ENCODE data around the gene XRCC3. TPM values are rescaled to one million over a fixed set of nuclear protein-coding genes. Genes with fewer than 3 reads are reported as not detected.

Gene XRCC3
- total and polyA plus RNA-seq, 2 experiments from 2014 or later: 20.4 to 72.9 TPM

DNA sequence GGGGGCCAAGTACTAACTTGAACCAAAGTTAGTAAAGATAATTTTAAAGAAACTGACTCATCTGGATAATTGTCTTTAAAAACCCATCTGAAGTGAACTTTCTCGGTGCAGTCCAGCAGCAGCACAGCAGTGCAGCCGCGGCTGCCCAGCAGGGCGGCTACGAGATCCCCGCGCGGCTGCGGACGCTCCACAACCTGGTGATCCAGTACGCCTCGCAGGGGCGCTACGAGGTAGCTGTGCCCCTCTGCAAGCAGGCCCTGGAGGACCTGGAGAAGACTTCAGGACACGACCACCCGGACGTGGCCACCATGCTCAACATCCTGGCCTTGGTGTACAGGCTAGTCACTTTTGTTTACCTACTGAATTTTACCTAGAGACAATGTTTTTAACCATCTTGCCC, 52.7 kb downstream of the XRCC3 start (continued):
- TF ChIP-seq, protein P1, sequence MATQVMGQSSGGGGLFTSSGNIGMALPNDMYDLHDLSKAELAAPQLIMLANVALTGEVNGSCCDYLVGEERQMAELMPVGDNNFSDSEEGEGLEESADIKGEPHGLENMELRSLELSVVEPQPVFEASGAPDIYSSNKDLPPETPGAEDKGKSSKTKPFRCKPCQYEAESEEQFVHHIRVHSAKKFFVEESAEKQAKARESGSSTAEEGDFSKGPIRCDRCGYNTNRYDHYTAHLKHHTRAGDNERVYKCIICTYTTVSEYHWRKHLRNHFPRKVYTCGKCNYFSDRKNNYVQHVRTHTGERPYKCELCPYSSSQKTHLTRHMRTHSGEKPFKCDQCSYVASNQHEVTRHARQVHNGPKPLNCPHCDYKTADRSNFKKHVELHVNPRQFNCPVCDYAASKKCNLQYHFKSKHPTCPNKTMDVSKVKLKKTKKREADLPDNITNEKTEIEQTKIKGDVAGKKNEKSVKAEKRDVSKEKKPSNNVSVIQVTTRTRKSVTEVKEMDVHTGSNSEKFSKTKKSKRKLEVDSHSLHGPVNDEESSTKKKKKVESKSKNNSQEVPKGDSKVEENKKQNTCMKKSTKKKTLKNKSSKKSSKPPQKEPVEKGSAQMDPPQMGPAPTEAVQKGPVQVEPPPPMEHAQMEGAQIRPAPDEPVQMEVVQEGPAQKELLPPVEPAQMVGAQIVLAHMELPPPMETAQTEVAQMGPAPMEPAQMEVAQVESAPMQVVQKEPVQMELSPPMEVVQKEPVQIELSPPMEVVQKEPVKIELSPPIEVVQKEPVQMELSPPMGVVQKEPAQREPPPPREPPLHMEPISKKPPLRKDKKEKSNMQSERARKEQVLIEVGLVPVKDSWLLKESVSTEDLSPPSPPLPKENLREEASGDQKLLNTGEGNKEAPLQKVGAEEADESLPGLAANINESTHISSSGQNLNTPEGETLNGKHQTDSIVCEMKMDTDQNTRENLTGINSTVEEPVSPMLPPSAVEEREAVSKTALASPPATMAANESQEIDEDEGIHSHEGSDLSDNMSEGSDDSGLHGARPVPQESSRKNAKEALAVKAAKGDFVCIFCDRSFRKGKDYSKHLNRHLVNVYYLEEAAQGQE (IDR thresholded peaks at IDR 0.05; ENCODE audit: unreplicated experiment): no peak
- no peak for TF ChIP-seq CREB1 (CRISPR knock-in tag; IDR thresholded peaks at IDR 0.05; ENCODE audit: low read depth)

DNA sequence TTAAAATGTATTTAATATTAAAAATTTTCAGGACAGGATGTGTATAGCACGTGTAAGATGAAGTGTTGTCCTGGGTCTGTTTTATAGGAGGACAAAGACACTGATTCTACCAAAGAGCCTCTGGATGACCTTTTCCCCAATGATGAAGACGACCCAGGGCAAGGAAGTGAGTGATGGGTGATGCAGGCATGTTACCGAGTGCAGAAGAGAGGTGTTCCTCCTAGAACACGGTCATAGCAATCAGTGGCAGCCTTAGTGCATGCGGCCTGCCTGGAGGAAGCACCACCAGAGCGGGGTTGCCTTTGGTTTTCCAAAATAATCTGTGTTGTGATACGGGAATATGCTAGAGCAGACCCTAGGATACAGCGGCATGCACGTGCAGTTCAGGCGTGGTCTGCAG, 53.2 kb downstream of the XRCC3 start:
- Histone ChIP-seq H3K4me2 (no peak overlapping the region), H2AFZ (no peak overlapping the region), H3F3A (replicated peaks; ENCODE audit: low read depth) (peaks cover 4% of the 10 kb centered on the region; the same call in 1 of the 2 replicates), H3K79me2 (replicated peaks; ENCODE audit: insufficient read depth) (peaks cover 11% of the 10 kb centered on the region), H3K4me1 (ENCODE audit: insufficient read depth) (no peaks in the 10 kb centered on the region), H3K27me3 (ENCODE audit: insufficient read depth) (no peaks in the 10 kb centered on the region), H3K36me3 (ENCODE audit: insufficient read depth) (peaks cover 31% of the 10 kb centered on the region), H3K27ac (ENCODE audit: low read depth) (no peak overlapping the region; the same call in 1 of the 2 replicates), H3K4me3 (no peak overlapping the region), H3K9me2 (ENCODE audit: insufficient read depth) (no peaks in the 10 kb centered on the region), H4K20me1 (replicated peaks; ENCODE audit: insufficient read depth) (peaks cover 23% of the 10 kb centered on the region)
- H3K4me3 Mint-ChIP-seq: no peak overlapping the region
- H3K27ac Mint-ChIP-seq: no peak overlapping the region
- H3K36me3 Mint-ChIP-seq (ENCODE audit: low read depth): peaks cover 70% of the 10 kb centered on the region
- H3K27me3 Mint-ChIP-seq (ENCODE audit: insufficient read depth, low read depth, poor library complexity): no peaks in the 10 kb centered on the region
- H3K9me3 Mint-ChIP-seq: no peaks in the 10 kb centered on the region
- DNase-seq (ENCODE audit: low spot score): no peak
- H3K4me1 Mint-ChIP-seq: no peaks in the 10 kb centered on the region
- ATAC-seq: no peak
- TF ChIP-seq, protein P2, sequence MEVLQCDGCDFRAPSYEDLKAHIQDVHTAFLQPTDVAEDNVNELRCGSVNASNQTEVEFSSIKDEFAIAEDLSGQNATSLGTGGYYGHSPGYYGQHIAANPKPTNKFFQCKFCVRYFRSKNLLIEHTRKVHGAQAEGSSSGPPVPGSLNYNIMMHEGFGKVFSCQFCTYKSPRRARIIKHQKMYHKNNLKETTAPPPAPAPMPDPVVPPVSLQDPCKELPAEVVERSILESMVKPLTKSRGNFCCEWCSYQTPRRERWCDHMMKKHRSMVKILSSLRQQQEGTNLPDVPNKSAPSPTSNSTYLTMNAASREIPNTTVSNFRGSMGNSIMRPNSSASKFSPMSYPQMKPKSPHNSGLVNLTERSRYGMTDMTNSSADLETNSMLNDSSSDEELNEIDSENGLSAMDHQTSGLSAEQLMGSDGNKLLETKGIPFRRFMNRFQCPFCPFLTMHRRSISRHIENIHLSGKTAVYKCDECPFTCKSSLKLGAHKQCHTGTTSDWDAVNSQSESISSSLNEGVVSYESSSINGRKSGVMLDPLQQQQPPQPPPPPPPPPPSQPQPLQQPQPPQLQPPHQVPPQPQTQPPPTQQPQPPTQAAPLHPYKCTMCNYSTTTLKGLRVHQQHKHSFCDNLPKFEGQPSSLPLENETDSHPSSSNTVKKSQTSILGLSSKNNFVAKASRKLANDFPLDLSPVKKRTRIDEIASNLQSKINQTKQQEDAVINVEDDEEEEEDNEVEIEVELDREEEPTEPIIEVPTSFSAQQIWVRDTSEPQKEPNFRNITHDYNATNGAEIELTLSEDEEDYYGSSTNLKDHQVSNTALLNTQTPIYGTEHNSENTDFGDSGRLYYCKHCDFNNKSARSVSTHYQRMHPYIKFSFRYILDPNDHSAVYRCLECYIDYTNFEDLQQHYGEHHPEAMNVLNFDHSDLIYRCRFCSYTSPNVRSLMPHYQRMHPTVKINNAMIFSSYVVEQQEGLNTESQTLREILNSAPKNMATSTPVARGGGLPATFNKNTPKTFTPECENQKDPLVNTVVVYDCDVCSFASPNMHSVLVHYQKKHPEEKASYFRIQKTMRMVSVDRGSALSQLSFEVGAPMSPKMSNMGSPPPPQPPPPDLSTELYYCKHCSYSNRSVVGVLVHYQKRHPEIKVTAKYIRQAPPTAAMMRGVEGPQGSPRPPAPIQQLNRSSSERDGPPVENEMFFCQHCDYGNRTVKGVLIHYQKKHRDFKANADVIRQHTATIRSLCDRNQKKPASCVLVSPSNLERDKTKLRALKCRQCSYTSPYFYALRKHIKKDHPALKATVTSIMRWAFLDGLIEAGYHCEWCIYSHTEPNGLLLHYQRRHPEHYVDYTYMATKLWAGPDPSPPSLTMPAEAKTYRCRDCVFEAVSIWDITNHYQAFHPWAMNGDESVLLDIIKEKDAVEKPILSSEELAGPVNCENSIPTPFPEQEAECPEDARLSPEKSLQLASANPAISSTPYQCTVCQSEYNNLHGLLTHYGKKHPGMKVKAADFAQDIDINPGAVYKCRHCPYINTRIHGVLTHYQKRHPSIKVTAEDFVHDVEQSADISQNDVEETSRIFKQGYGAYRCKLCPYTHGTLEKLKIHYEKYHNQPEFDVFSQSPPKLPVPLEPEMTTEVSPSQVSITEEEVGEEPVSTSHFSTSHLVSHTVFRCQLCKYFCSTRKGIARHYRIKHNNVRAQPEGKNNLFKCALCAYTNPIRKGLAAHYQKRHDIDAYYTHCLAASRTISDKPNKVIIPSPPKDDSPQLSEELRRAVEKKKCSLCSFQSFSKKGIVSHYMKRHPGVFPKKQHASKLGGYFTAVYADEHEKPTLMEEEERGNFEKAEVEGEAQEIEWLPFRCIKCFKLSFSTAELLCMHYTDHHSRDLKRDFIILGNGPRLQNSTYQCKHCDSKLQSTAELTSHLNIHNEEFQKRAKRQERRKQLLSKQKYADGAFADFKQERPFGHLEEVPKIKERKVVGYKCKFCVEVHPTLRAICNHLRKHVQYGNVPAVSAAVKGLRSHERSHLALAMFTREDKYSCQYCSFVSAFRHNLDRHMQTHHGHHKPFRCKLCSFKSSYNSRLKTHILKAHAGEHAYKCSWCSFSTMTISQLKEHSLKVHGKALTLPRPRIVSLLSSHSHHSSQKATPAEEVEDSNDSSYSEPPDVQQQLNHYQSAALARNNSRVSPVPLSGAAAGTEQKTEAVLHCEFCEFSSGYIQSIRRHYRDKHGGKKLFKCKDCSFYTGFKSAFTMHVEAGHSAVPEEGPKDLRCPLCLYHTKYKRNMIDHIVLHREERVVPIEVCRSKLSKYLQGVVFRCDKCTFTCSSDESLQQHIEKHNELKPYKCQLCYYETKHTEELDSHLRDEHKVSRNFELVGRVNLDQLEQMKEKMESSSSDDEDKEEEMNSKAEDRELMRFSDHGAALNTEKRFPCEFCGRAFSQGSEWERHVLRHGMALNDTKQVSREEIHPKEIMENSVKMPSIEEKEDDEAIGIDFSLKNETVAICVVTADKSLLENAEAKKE (CRISPR knock-in tag; IDR thresholded peaks at IDR 0.05): no peak
- TF ChIP-seq STAT1 (IDR thresholded peaks at IDR 0.05; ENCODE audit: unreplicated experiment) (no peak), POLR2AphosphoS5 (IDR thresholded peaks at IDR 0.05; ENCODE audit: low read depth) (no peak), EZH2 (IDR thresholded peaks at IDR 0.05; ENCODE audit: low read depth, unreplicated experiment) (no peak), ZNF114 (CRISPR knock-in tag; IDR thresholded peaks at IDR 0.05) (no peak), EZH2phosphoT487 (IDR thresholded peaks at IDR 0.05; ENCODE audit: unreplicated experiment) (no peak)
- TF ChIP-seq, protein P3, sequence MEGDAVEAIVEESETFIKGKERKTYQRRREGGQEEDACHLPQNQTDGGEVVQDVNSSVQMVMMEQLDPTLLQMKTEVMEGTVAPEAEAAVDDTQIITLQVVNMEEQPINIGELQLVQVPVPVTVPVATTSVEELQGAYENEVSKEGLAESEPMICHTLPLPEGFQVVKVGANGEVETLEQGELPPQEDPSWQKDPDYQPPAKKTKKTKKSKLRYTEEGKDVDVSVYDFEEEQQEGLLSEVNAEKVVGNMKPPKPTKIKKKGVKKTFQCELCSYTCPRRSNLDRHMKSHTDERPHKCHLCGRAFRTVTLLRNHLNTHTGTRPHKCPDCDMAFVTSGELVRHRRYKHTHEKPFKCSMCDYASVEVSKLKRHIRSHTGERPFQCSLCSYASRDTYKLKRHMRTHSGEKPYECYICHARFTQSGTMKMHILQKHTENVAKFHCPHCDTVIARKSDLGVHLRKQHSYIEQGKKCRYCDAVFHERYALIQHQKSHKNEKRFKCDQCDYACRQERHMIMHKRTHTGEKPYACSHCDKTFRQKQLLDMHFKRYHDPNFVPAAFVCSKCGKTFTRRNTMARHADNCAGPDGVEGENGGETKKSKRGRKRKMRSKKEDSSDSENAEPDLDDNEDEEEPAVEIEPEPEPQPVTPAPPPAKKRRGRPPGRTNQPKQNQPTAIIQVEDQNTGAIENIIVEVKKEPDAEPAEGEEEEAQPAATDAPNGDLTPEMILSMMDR (conservative IDR thresholded peaks at IDR 0.05; ENCODE audit: low read depth in 2 of 2): no peak
- TF ChIP-seq, protein P1 (IDR thresholded peaks at IDR 0.05; ENCODE audit: unreplicated experiment): no peak

All from GM23338 (cell line).